Left ventricle myocardium inferior (tissue), 1 donor: ENCODE measurements around the gene AP5B1. TPM values are rescaled to one million over a fixed set of nuclear protein-coding genes. Genes with fewer than 3 reads are reported as not detected.

Source experiments
- DNase-seq: peaks from one replicate; pipeline ENCODE4 v3.0.0-alpha.2; 2020
- H3K27ac ChIP-seq: fragments of 200-600 bp; replicated peaks from 2 replicates; pipeline ENCODE4 v1.8.0; 2021
- H3K27me3 ChIP-seq: fragments of 200-600 bp; 2 replicates; pipeline ENCODE4 v1.8.0; 2021; ENCODE audit warnings: low read depth
- H3K36me3 ChIP-seq: fragments of 200-600 bp; 2 replicates; pipeline ENCODE4 v1.8.0; 2021
- H3K4me1 ChIP-seq: fragments of 200-600 bp; 2 replicates; pipeline ENCODE4 v1.8.0; 2021
- H3K4me3 ChIP-seq: fragments of 200-600 bp; 2 replicates; pipeline ENCODE4 v1.8.0; 2021; ENCODE audit warnings: mild to moderate bottlenecking, moderate library complexity
- H3K9me3 ChIP-seq: fragments of 200-600 bp; replicated peaks from 2 replicates; pipeline ENCODE4 v1.8.0; 2021
- CTCF ChIP-seq: fragments of 200-600 bp; IDR thresholded peaks from 2 replicates; pipeline ENCODE4 v1.8.0; 2021; ENCODE audit warnings: antibody characterized with exemption, mild to moderate bottlenecking, borderline replicate concordance
- intact Hi-C: fragments of 100-400 bp; cut with micrococcal nuclease; formaldehyde crosslinking; loops from one replicate; pipeline ENCODE4 v1.11.0; 2022
- total RNA-seq: library from RNA; stranded (reverse); fragmentation: NEBNext Ultra II Directional; extraction: Animal tissue kit (Norgen Biotek cat#: 25700); gene quantifications from one replicate; pipeline ENCODE4 v1.2.1, GENCODE V29; 2021
- donor health status: DM: no; HTN: yes; CAD: no; lungs with severe emphysema.

AP5B1 gene
- total RNA-seq, 1 donor from 2014 or later: 5.4 TPM

GRCh38 chr11:65808744-65809341, 28.1 kb upstream of the AP5B1 start:
- Histone ChIP-seq H3K4me1 (no peaks in the 10 kb centered on the region), H3K9me3 (no peaks in the 10 kb centered on the region), H3K27ac (no peak overlapping the region), H3K36me3 (no peaks in the 10 kb centered on the region), H3K27me3 (peaks cover 51% of the 10 kb centered on the region), H3K4me3 (no peak overlapping the region)
- DNase-seq: no peak
- intact Hi-C loops: no loop called here
- no peak for TF ChIP-seq CTCF

GRCh38 chr11:65806979-65807378, 26.2 kb upstream of the AP5B1 start:
- H3K4me1 ChIP-seq: no peaks in the 10 kb centered on the region
- H3K4me3 ChIP-seq: no peak overlapping the region
- H3K36me3 ChIP-seq: no peaks in the 10 kb centered on the region
- TF ChIP-seq CTCF: no peak
- H3K9me3 ChIP-seq: no peaks in the 10 kb centered on the region
- H3K27ac ChIP-seq: no peak overlapping the region
- no peak for DNase-seq
- peaks cover 70% of the 10 kb centered on the region for H3K27me3 ChIP-seq
- intact Hi-C loops: no loop called here

GRCh38 chr11:65803797-65804492, 23.2 kb upstream of the AP5B1 start:
- Histone ChIP-seq H3K4me1 (no peaks in the 10 kb centered on the region), H3K36me3 (no peaks in the 10 kb centered on the region), H3K4me3 (no peak overlapping the region), H3K27ac (no peak overlapping the region), H3K27me3 (peaks cover 99% of the 10 kb centered on the region), H3K9me3 (no peaks in the 10 kb centered on the region)
- no peak for TF ChIP-seq CTCF
- DNase-seq: no peak
- intact Hi-C loops: no loop called here

GRCh38 chr11:65802841-65803240, 22.1 kb upstream of the AP5B1 start:
- Histone ChIP-seq H3K4me1 (no peaks in the 10 kb centered on the region), H3K27me3 (peaks cover 99% of the 10 kb centered on the region), H3K9me3 (no peaks in the 10 kb centered on the region), H3K27ac (no peak overlapping the region), H3K4me3 (no peak overlapping the region), H3K36me3 (no peaks in the 10 kb centered on the region)
- DNase-seq: no peak
- intact Hi-C loops: no loop called here
- no peak for TF ChIP-seq CTCF

GRCh38 chr11:65801153-65801987, 20.6 kb upstream of the AP5B1 start:
- intact Hi-C loops: no loop called here
- H3K4me3 ChIP-seq: no peak overlapping the region
- no peak overlapping the region for H3K27ac ChIP-seq
- no peak for DNase-seq
- no peak for TF ChIP-seq CTCF
- no peaks in the 10 kb centered on the region for H3K4me1 ChIP-seq
- peaks cover 99% of the 10 kb centered on the region for H3K27me3 ChIP-seq
- H3K36me3 ChIP-seq: no peaks in the 10 kb centered on the region
- no peaks in the 10 kb centered on the region for H3K9me3 ChIP-seq
